HEK293T (cell line): Measurements from ENCODE around the gene HPS6.

Experiments
- CTCF ChIA-PET: fragments of 350-600 bp; formaldehyde crosslinking; extraction: SDS; loops from one replicate; lab custom pipeline; 2021; ENCODE audit warnings: antibody characterized with exemption, inconsistent platforms; lab: Yijun Ruan, JAX
- POLR2A ChIA-PET: fragments of 350-600 bp; formaldehyde crosslinking; extraction: SDS; loops from one replicate; lab custom pipeline; 2020; ENCODE audit warnings: antibody characterized with exemption, inconsistent platforms; lab: Yijun Ruan, JAX
- DNase-seq: peaks from one replicate; pipeline ENCODE4 v3.0.0; 2012; ENCODE audit warnings: mixed read lengths; ENCODE audit errors: extremely low spot score
- ARNT ChIP-seq: fragments of 450-650 bp; IDR thresholded peaks from 2 replicates; pipeline ENCODE4 v1.6.1; 2017; ENCODE audit warnings: mild to moderate bottlenecking
- BHLHE40 ChIP-seq: fragments of 450-650 bp; IDR thresholded peaks from 2 replicates; pipeline ENCODE4 v1.6.1; 2016; ENCODE audit warnings: mild to moderate bottlenecking, moderate library complexity, borderline replicate concordance
- CTBP1 ChIP-seq: fragments of 450-650 bp; IDR thresholded peaks from 2 replicates; pipeline ENCODE4 v1.6.1; 2016; ENCODE audit warnings: borderline replicate concordance
- ELF4 ChIP-seq: fragments of 450-650 bp; IDR thresholded peaks from 2 replicates; pipeline ENCODE4 v1.6.1; 2017; ENCODE audit warnings: antibody characterized with exemption
- FOXA1 ChIP-seq: fragments of 450-650 bp; IDR thresholded peaks from 2 replicates; pipeline ENCODE4 v1.6.1; 2016; ENCODE audit warnings: mild to moderate bottlenecking
- FOXK2 ChIP-seq: fragments of 450-650 bp; IDR thresholded peaks from 2 replicates; pipeline ENCODE4 v1.6.1; 2016; ENCODE audit warnings: mild to moderate bottlenecking
- FOXM1 ChIP-seq: fragments of 450-650 bp; IDR thresholded peaks from 2 replicates; pipeline ENCODE4 v1.6.1; 2017; ENCODE audit warnings: mild to moderate bottlenecking, borderline replicate concordance
- HDGF ChIP-seq: fragments of 450-650 bp; IDR thresholded peaks from 2 replicates; pipeline ENCODE4 v1.6.1; 2017; ENCODE audit warnings: antibody characterized with exemption, borderline replicate concordance
- L3MBTL2 ChIP-seq: fragments of 450-650 bp; conservative IDR thresholded peaks from 2 replicates; pipeline ENCODE4 v1.6.1; 2016; ENCODE audit warnings: mild to moderate bottlenecking
- LEF1 ChIP-seq: fragments of 450-650 bp; IDR thresholded peaks from 2 replicates; pipeline ENCODE4 v1.6.1; 2017; ENCODE audit warnings: mild to moderate bottlenecking, borderline replicate concordance
- NFRKB ChIP-seq: fragments of 450-650 bp; IDR thresholded peaks from 2 replicates; pipeline ENCODE4 v1.6.1; 2016; ENCODE audit warnings: mild to moderate bottlenecking, moderate library complexity
- SP1 ChIP-seq: fragments of 450-650 bp; IDR thresholded peaks from 2 replicates; pipeline ENCODE4 v1.6.1; 2017
- SUZ12 ChIP-seq: fragments of 450-650 bp; IDR thresholded peaks from 2 replicates; pipeline ENCODE4 v1.6.1; 2016; ENCODE audit warnings: mild to moderate bottlenecking
- TARDBP ChIP-seq: fragments of 450-650 bp; IDR thresholded peaks from 2 replicates; pipeline ENCODE4 v1.6.1; 2016
- ZNF384 ChIP-seq: fragments of 450-650 bp; IDR thresholded peaks from 2 replicates; pipeline ENCODE4 v1.6.1; 2016
- TF ChIP-seq, protein P1 (sequence below): fragments of 450-650 bp; IDR thresholded peaks from 2 replicates; pipeline ENCODE4 v1.6.1; 2016

Gene HPS6

DNA sequence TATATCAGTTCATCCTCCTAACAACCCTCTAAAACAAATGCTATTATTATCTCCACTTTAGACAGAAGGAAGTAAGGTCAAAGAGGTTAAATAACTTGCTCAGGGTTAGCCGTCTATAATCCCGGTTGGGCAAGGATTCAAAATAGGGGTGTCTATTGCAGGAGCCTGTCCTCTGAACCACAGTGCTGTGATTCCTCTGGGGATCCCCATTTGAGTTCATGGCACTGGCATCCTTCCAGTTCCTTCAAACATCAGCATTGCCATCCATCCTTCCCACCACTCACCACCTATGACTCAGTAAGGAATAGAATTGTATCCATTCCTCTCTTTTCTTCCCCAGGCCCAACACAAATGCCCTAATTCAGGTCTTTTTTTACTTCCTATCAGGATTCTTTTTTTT, 25.6 kb downstream of the HPS6 start:
- no peak for TF ChIP-seq FOXA1
- no peak for TF ChIP-seq ELF4
- TF ChIP-seq, protein P1, sequence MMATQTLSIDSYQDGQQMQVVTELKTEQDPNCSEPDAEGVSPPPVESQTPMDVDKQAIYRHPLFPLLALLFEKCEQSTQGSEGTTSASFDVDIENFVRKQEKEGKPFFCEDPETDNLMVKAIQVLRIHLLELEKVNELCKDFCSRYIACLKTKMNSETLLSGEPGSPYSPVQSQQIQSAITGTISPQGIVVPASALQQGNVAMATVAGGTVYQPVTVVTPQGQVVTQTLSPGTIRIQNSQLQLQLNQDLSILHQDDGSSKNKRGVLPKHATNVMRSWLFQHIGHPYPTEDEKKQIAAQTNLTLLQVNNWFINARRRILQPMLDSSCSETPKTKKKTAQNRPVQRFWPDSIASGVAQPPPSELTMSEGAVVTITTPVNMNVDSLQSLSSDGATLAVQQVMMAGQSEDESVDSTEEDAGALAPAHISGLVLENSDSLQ: no peak
- no peak for TF ChIP-seq FOXM1
- no peak for TF ChIP-seq L3MBTL2
- no peak for TF ChIP-seq ZNF384
- no peak for TF ChIP-seq NFRKB
- TF ChIP-seq TARDBP: no peak
- no peak for TF ChIP-seq FOXK2
- TF ChIP-seq SP1: no peak
- TF ChIP-seq ARNT: no peak
- no peak for TF ChIP-seq LEF1
- no peak for TF ChIP-seq SUZ12
- TF ChIP-seq HDGF: no peak
- TF ChIP-seq BHLHE40: no peak
- TF ChIP-seq CTBP1: no peak
- ChIA-PET CTCF (no interaction called here), POLR2A (no interaction called here)
- no peak for DNase-seq

GRCh38 chr10:102096449-102096848, 31.3 kb downstream of the HPS6 start:
- no peak for TF ChIP-seq L3MBTL2
- TF ChIP-seq NFRKB: no peak
- TF ChIP-seq FOXK2: no peak
- no peak for TF ChIP-seq ELF4
- TF ChIP-seq TARDBP: no peak
- no peak for TF ChIP-seq FOXM1
- no peak for TF ChIP-seq BHLHE40
- TF ChIP-seq ARNT: no peak
- no peak for TF ChIP-seq CTBP1
- TF ChIP-seq, protein P1: no peak
- TF ChIP-seq ZNF384: no peak
- no peak for TF ChIP-seq SP1
- TF ChIP-seq LEF1: no peak
- TF ChIP-seq SUZ12: no peak
- TF ChIP-seq FOXA1: no peak
- no peak for TF ChIP-seq HDGF
- CTCF ChIA-PET: no interaction called here
- DNase-seq: no peak
- POLR2A ChIA-PET: no interaction called here

GRCh38 chr10:102101152-102101551, 36.0 kb downstream of the HPS6 start:
- POLR2A ChIA-PET: interaction anchor here (1.1 to 1.4 kb wide), 2 partner anchors 13 to 34 kb away, joined by 4 to 6 read pairs; no protein-coding TSS in a partner anchor
- no peak for DNase-seq
- TF ChIP-seq SUZ12 (no peak), FOXA1 (no peak), LEF1 (no peak), FOXM1 (no peak), BHLHE40 (no peak), CTBP1 (no peak), NFRKB (no peak), ZNF384 (no peak), TARDBP (no peak), SP1 (no peak), HDGF (no peak), L3MBTL2 (no peak), FOXK2 (no peak), ELF4 (no peak)
- TF ChIP-seq, protein P1: no peak
- CTCF ChIA-PET: interaction anchor here (1.2 kb wide), 1 partner anchor 12 kb away, joined by 3 read pairs; no protein-coding TSS in a partner anchor

- no peak for TF ChIP-seq SUZ12
- no peak for TF ChIP-seq SP1
- no peak for TF ChIP-seq L3MBTL2
- no peak for TF ChIP-seq FOXK2
- no peak for TF ChIP-seq NFRKB
- TF ChIP-seq ZNF384: no peak
- no peak for TF ChIP-seq TARDBP
- TF ChIP-seq HDGF: no peak
- no peak for TF ChIP-seq BHLHE40
- no peak for TF ChIP-seq FOXM1
- no peak for TF ChIP-seq ARNT
- TF ChIP-seq ELF4: no peak
- no peak for TF ChIP-seq FOXA1
- TF ChIP-seq CTBP1: no peak
- POLR2A ChIA-PET: interaction anchor here (1.7 kb wide), 1 partner anchor 12 kb away, joined by 15 read pairs; no protein-coding TSS in a partner anchor
- CTCF ChIA-PET: no interaction called here
- no peak for DNase-seq
Observed at GRCh38 chr10:102102421-102102820, 37.3 kb downstream of the HPS6 start.

DNA sequence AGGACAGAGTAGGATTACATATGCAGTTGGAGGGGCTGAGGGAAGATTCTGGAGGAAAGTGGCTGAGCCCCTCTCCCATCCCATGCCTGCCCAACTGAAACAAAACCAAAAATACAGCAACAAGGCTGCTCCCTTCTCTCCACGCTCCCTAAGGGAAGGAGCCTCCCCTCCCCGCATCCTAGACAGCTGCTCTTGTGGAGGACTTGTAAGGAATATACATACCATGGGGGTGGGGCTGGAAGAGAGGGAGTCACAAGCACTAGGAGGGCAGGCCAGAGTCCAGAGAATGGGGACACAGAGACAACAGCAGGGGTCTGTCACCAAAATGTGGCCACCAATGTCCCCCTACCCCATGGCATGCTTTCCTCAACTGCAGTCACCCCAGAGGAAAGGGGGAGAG, 41.8 kb downstream of the HPS6 start:
- no peak for DNase-seq
- TF ChIP-seq ZNF384 (no peak), ELF4 (no peak), ARNT (no peak), SUZ12 (no peak), LEF1 (no peak), FOXK2 (no peak), NFRKB (no peak), SP1 (no peak), FOXA1 (no peak), L3MBTL2 (no peak), FOXM1 (no peak), CTBP1 (no peak)
- TF ChIP-seq, protein P1: no peak
- POLR2A ChIA-PET: no interaction called here
- CTCF ChIA-PET: interaction anchor here (1.1 kb wide), 1 partner anchor 15 kb away, joined by 3 read pairs; no protein-coding TSS in a partner anchor
